Stomach (tissue), 9 donors: ENCODE results near the gene RBM44. TPM values are rescaled to one million over a fixed set of nuclear protein-coding genes. Genes with fewer than 3 reads are reported as not detected.
"Not testable (repeated sequence)": the region's sequence is repeated elsewhere in the genome, so short reads cannot be mapped to it uniquely, and the experiment has no call there.

ENCODE experiments used
- DNase-seq, 2 donors: peaks; one replicate each; pipeline versions ENCODE4 v3.0.0 to v3.0.0-alpha.2; 2013 to 2019
- H3K27ac ChIP-seq, 5 donors: fragments of 200-600 bp in 4 of 5; sonication (generic) in 4 of 5; one replicate each; pipeline ENCODE4 v1.5.1; 2013 to 2019; ENCODE audit warnings: mild to moderate bottlenecking in 1 of 5, moderate library complexity in 1 of 5
- H3K27me3 ChIP-seq, 3 donors: fragments of 200-600 bp; sonication (generic); one replicate each; pipeline ENCODE4 v1.5.1; 2017 to 2019; ENCODE audit warnings: mixed run types in 1 of 3
- H3K36me3 ChIP-seq, 4 donors: fragments of 200-600 bp; sonication (generic); 1 replicate in 3 of 4; 2 replicates in 1 of 4; pipeline ENCODE4 v1.5.1; 2016 to 2019
- H3K4me1 ChIP-seq, 4 donors: fragments of 200-600 bp; sonication (generic); one replicate each; pipeline ENCODE4 v1.5.1; 2016 to 2019
- H3K4me3 ChIP-seq, 4 donors: fragments of 200-600 bp; sonication (generic) in 3 of 4; one replicate each; pipeline ENCODE4 v1.5.1; 2016 to 2019; ENCODE audit warnings: mild to moderate bottlenecking in 1 of 4
- H3K9me3 ChIP-seq, 4 donors: fragments of 200-600 bp; sonication (generic); one replicate each; pipeline ENCODE4 v1.5.1; 2016 to 2019
- EP300 ChIP-seq: sonication (generic); formaldehyde crosslinking; IDR thresholded peaks from one replicate; pipeline ENCODE4 v1.6.1; 2017; ENCODE audit warnings: antibody characterized with exemption
- POLR2A ChIP-seq, 4 donors: fragments of 450-650 bp; IDR thresholded peaks; one replicate each; pipeline ENCODE4 v1.6.1; 2016; ENCODE audit warnings: antibody characterized with exemption in 4 of 4, control low read depth in 2 of 4, mild to moderate bottlenecking in 1 of 4, moderate library complexity in 1 of 4
- POLR2AphosphoS5 ChIP-seq, 3 donors: sonication (generic); formaldehyde crosslinking; IDR thresholded peaks; one replicate each; pipeline ENCODE4 v1.6.1; 2016; ENCODE audit warnings: antibody characterized with exemption in 3 of 3
- WGBS, 5 donors: extraction: QIAGEN DNeasy Blood & Tissue Kit in 3 of 5; methylation state at CpG; one replicate each; pipeline versions ENCODE4 v1.1.5 to v1.1.7; 2013 to 2018; 5-methylcytosine and 5-hydroxymethylcytosine counted together
- intact Hi-C: fragments of 100-400 bp; cut with DNase I; formaldehyde crosslinking; loops from one replicate; pipeline ENCODE4 v1.15.1; 2023; ENCODE audit warnings: low total_unique reads
- polyA plus RNA-seq, 3 donors: library from polyadenylated mRNA; stranded (reverse); fragments of 200-250 nt; gene quantifications; one replicate each; pipeline ENCODE4 v1.2.3, GENCODE V29; 2013
- total RNA-seq, 5 donors: library from RNA; depleted of rRNA; stranded (reverse); fragments of >200 nt; gene quantifications; one replicate each; pipeline versions ENCODE4 v1.1.0 to v1.2.3, GENCODE V29; 2014 to 2016
- TF ChIP-seq, protein P1 (sequence below), 7 experiments: fragments of 450-650 bp in 4 of 7; fragments of 200-600 bp in 3 of 7; sonication (generic) in 3 of 7; IDR thresholded peaks; one replicate each; pipeline ENCODE4 v1.5.1; 2016 to 2019; ENCODE audit warnings: antibody characterized with exemption in 7 of 7, control low read depth in 2 of 7, mild to moderate bottlenecking in 1 of 7
- donor health status: healthy with polysubstance abuse.
- donor health status: Bipolar disorder and iron deficiency.
- donor health status: healthy.

RBM44 gene
- total and polyA plus RNA-seq, 8 donors = under 0.01 to 2.4 (median 1.8) TPM; not detected in 3

DNA sequence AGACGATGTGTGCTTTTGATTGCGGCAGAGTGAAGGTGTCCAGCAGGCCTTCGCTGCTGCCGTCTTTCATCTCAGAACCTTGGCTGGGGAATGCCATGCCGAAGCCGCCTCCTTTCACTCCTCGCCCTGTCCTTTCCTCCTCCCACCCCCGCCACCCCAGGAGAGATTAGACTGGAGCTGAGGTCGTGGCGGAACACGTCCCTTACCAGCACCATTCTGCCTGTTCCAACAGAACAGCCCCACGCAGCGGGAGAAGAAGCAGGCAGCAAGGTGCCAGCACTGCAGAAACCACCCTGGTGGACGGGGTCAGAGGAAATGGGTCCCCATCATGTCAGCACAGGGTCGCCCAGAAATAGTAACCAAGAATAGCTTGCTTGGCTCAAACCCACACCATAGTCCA lies 24.8 kb upstream of the RBM44 start:
- no peaks in the 10 kb centered on the region for H3K9me3 ChIP-seq
- peak in 1 of 2 donors; percentile 46 for DNase-seq
- H3K4me1 ChIP-seq = peaks cover 0 to 17% (median 3%) of the 10 kb centered on the region in 4 donors
- H3K27ac ChIP-seq = peak overlapping the region in 2 of 5 donors; percentile 4 to 24
- intact Hi-C loops = no loop called here
- no peak overlapping the region for H3K4me3 ChIP-seq
- 41 to 72% (median 59%) methylated on average over 15 of the region's 15 CpGs for WGBS, 5 donors
- peaks cover 21 to 100% (median 98%) of the 10 kb centered on the region in 4 donors for H3K36me3 ChIP-seq
- no peaks in the 10 kb centered on the region for H3K27me3 ChIP-seq
- TF ChIP-seq, protein P1, sequence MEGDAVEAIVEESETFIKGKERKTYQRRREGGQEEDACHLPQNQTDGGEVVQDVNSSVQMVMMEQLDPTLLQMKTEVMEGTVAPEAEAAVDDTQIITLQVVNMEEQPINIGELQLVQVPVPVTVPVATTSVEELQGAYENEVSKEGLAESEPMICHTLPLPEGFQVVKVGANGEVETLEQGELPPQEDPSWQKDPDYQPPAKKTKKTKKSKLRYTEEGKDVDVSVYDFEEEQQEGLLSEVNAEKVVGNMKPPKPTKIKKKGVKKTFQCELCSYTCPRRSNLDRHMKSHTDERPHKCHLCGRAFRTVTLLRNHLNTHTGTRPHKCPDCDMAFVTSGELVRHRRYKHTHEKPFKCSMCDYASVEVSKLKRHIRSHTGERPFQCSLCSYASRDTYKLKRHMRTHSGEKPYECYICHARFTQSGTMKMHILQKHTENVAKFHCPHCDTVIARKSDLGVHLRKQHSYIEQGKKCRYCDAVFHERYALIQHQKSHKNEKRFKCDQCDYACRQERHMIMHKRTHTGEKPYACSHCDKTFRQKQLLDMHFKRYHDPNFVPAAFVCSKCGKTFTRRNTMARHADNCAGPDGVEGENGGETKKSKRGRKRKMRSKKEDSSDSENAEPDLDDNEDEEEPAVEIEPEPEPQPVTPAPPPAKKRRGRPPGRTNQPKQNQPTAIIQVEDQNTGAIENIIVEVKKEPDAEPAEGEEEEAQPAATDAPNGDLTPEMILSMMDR (IDR thresholded peaks at IDR 0.05) = no peak
- TF ChIP-seq EP300 (no peak), POLR2A (IDR thresholded peaks at IDR 0.05) (no peak)

DNA sequence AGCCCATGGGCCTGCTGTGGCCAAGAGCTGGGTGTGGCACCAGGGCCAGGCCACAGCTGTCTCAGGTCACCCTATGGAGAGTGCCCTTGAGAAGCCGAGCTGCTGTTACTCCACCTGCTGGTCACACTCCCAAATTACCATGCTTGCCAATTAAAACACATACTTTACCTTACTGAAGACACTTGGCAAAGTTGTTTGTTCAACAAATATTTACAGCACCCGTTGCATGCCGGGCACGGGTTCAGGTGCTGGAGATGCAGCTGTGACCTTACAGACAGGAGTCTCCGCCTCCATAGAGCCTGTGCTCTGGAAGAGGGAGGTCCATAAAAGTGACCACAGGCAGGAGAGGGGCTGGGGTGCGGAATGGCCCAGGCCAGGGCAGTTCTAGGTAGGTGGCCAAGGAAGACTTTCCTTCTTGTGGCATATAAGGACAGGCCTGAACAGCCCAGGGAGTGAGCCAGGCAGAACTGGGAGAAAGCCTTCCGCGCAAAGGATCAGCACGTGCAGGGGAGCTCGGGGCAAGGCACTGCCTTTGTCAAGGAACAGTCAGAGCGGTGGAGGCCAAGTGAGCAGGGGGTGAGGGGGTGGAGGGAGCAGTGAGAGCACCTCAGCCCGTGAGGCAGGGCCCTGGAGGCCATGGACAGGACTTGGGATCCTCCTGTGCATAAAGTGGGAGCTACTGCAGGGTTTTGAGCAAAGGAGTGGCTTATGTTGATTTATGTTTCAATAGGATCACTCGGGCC lies 23.6 kb upstream of the RBM44 start:
- H3K4me3 ChIP-seq = no peak overlapping the region
- no peaks in the 10 kb centered on the region for H3K9me3 ChIP-seq
- DNase-seq = peak; percentile 64 to 78
- 66 to 81% (median 67%) methylated on average over 13 of the region's 13 CpGs for WGBS, 5 donors
- peak overlapping the region in 1 of 5 donors; percentile 0 for H3K27ac ChIP-seq
- H3K27me3 ChIP-seq = no peaks in the 10 kb centered on the region
- peaks cover 0 to 17% (median 3%) of the 10 kb centered on the region in 4 donors for H3K4me1 ChIP-seq
- TF ChIP-seq POLR2AphosphoS5 (IDR thresholded peaks at IDR 0.05) = peak in 1 of 3 donors; percentile 36
- TF ChIP-seq, protein P1 (IDR thresholded peaks at IDR 0.05) = peak in 5 of 7 experiments; percentile 51 to 72 (median 61)
- no peak for TF ChIP-seq POLR2A (IDR thresholded peaks at IDR 0.05)
- intact Hi-C loops = no loop called here
- peaks cover 32 to 100% (median 99%) of the 10 kb centered on the region in 4 donors for H3K36me3 ChIP-seq

DNA sequence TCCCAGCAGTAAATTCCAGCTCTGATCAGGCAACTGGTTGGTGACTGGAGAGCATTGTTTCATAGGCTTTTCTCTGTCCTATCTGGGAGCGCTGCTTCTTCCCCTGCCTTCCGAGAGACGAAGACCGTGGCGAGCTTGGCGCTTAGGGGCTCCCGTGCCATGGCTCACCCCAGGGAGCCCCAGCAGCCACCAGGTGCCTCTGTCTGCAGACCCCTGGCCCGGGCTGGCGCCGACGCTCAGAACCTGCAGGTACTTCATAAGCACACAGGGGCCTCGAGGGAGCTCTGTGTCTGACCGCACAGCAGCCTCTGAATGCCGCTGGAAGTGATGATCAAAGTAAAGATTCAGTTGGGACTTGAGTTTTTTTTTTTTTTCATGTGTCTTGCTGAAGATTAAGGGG lies 19.1 kb upstream of the RBM44 start:
- Histone ChIP-seq H3K27me3 (no peaks in the 10 kb centered on the region), H3K27ac (no peak overlapping the region), H3K9me3 (no peaks in the 10 kb centered on the region), H3K36me3 (peaks cover 43 to 88% (median 85%) of the 10 kb centered on the region in 4 donors), H3K4me3 (no peak overlapping the region), H3K4me1 (peaks cover 0 to 6% (median 0%) of the 10 kb centered on the region in 4 donors)
- no peak for DNase-seq
- intact Hi-C loops = no loop called here
- TF ChIP-seq EP300 = no peak
- TF ChIP-seq POLR2AphosphoS5 (IDR thresholded peaks at IDR 0.05) = no peak
- no peak for TF ChIP-seq POLR2A (IDR thresholded peaks at IDR 0.05)
- TF ChIP-seq, protein P1 (IDR thresholded peaks at IDR 0.05) = no peak
- WGBS, 5 donors = 95 to 99% (median 97%) methylated on average over 3 to 14 of the region's 14 CpGs

DNA sequence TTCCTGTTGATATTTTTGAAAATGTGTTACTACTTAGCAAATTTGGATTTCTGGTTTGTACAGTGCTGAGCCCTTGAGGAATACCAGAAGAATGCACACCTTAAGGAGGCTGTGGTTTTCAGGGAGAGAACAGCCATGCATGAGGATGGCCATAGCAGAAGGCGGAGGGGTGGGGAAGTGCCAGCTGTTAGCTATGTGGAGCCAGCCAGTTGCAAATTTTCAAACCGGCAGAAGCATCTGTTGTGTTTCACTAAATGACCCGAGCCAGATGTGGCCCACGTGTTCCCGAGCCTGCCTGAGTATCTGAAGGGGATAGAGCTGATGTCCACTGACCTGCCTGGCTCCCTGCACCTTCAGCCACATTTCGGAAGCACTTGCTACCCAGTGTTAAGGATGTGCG lies 16.4 kb upstream of the RBM44 start:
- H3K36me3 ChIP-seq = peaks cover 36 to 83% (median 62%) of the 10 kb centered on the region in 4 donors
- 75 to 85% (median 81%) methylated on average over 7 of the region's 7 CpGs for WGBS, 5 donors
- no peak for DNase-seq

DNA sequence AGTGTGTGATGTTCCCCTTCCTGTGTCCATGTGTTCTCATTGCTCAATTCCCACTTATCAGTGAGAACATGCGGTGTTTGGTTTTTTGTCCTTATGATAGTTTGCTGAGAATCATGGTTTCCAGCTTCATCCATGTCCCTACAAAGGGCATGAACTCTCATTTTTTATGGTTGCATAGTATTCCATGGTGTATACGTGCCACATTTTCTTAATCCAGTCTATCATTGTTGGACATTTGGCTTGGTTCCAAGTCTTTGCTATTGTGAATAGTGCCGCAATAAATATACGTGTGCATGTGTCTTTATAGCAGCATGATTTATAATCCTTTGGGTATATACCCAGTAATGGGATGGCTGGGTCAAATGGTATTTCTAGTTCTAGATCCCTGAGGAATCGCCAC lies 14.9 kb upstream of the RBM44 start:
- DNase-seq, H3K4me1 ChIP-seq, intact Hi-C loops, H3K4me3 ChIP-seq, H3K27me3 ChIP-seq, H3K27ac ChIP-seq: not testable (repeated sequence)
- peaks cover 5 to 12% (median 10%) of the 10 kb centered on the region in 4 donors for H3K9me3 ChIP-seq
- H3K36me3 ChIP-seq = peaks cover 26 to 69% (median 47%) of the 10 kb centered on the region in 4 donors
- 90 to 99% (median 93%) methylated on average over 2 to 4 of the region's 5 CpGs for WGBS, 5 donors

More for the DNA sequence above, 16.4 kb upstream of the RBM44 start:
- TF ChIP-seq EP300 (no peak), POLR2A (IDR thresholded peaks at IDR 0.05) (no peak), POLR2AphosphoS5 (IDR thresholded peaks at IDR 0.05) (no peak)
- TF ChIP-seq, protein P1 (IDR thresholded peaks at IDR 0.05) = no peak
- Histone ChIP-seq H3K4me3 (no peak overlapping the region), H3K9me3 (peaks cover 5 to 9% (median 8%) of the 10 kb centered on the region in 4 donors), H3K27me3 (no peaks in the 10 kb centered on the region), H3K4me1 (no peaks in the 10 kb centered on the region), H3K27ac (no peak overlapping the region)
- intact Hi-C loops = no loop called here
